A673 (cell line): ENCODE data around the gene SELENOK.

Experiments
- EZH2 ChIP-seq: fragments of 200-600 bp; sonication (generic); IDR thresholded peaks from 2 replicates; pipeline ENCODE4 v1.6.1; 2017; ENCODE audit warnings: borderline replicate concordance, low read depth, mild to moderate bottlenecking, mixed read lengths, antibody characterized with exemption, low read length; ENCODE audit not compliant: poor library complexity, severe bottlenecking
- TF ChIP-seq, protein P1 (sequence below): fragments of 300-800, 200-600 bp; sonication (generic); conservative IDR thresholded peaks from 2 replicates; pipeline ENCODE4 v1.5.1; 2017; ENCODE audit warnings: low read depth, mild to moderate bottlenecking, antibody characterized with exemption, low read length, moderate library complexity, mixed read lengths

DNA sequence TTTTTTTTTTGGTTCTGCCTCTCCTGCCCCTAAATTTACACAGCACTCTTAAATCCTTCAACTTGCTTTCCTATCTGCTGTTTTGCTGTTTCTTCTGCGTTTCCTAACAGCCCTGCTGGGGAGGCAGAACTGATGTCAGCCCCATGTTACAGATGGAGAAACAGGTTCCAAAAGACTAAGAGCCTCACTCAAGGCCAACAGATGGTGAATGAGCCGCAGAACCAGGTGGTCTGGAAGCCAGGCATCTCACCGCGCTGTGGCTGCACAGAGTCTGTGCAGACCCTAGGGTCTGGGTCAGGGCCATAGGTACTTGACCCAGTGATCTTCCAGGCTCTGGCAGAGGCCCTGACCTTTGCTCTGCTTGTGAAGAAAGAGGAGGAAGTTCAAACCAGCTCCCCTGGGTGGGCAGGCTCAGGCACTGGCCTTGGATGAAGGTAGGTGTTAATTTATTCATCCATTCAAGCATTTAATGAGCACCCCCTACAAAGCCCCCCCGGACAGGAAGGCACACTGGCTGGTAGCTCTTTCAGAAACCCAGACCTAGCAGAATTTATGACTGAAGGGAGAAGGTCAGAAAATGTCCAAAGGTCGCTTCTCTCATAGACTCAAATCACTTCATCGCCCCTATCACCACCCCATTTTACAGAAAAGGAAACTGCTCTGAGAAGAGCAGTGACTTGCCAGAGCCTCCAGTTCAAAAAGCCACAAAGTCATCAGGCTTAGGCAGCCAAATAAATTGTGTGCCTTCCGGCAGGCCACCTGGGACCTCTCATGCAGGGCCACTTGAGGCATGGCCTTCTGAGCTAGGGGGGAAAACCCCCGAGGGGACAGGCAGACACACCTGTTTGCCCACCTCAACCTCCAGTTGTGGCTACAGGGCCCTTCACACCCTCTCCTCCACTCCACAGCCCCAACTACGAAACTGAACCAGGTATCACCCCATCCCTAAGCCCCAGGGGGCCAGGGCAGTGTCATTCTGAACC, 48.2 kb downstream of the SELENOK start:
- TF ChIP-seq, protein P1, sequence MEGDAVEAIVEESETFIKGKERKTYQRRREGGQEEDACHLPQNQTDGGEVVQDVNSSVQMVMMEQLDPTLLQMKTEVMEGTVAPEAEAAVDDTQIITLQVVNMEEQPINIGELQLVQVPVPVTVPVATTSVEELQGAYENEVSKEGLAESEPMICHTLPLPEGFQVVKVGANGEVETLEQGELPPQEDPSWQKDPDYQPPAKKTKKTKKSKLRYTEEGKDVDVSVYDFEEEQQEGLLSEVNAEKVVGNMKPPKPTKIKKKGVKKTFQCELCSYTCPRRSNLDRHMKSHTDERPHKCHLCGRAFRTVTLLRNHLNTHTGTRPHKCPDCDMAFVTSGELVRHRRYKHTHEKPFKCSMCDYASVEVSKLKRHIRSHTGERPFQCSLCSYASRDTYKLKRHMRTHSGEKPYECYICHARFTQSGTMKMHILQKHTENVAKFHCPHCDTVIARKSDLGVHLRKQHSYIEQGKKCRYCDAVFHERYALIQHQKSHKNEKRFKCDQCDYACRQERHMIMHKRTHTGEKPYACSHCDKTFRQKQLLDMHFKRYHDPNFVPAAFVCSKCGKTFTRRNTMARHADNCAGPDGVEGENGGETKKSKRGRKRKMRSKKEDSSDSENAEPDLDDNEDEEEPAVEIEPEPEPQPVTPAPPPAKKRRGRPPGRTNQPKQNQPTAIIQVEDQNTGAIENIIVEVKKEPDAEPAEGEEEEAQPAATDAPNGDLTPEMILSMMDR, result no peak
- TF ChIP-seq EZH2, result no peak
